ENCODE measurements around the gene VPS13D.

- TF ChIP-seq, protein P1, sequence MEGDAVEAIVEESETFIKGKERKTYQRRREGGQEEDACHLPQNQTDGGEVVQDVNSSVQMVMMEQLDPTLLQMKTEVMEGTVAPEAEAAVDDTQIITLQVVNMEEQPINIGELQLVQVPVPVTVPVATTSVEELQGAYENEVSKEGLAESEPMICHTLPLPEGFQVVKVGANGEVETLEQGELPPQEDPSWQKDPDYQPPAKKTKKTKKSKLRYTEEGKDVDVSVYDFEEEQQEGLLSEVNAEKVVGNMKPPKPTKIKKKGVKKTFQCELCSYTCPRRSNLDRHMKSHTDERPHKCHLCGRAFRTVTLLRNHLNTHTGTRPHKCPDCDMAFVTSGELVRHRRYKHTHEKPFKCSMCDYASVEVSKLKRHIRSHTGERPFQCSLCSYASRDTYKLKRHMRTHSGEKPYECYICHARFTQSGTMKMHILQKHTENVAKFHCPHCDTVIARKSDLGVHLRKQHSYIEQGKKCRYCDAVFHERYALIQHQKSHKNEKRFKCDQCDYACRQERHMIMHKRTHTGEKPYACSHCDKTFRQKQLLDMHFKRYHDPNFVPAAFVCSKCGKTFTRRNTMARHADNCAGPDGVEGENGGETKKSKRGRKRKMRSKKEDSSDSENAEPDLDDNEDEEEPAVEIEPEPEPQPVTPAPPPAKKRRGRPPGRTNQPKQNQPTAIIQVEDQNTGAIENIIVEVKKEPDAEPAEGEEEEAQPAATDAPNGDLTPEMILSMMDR (conservative IDR thresholded peaks at IDR 0.05 in 1 of 2, IDR thresholded peaks at IDR 0.05 in 1 of 2; ENCODE audit: extremely low read depth in 1 of 2, insufficient read depth in 1 of 2, low read depth in 1 of 2, low read length in 2 of 2): no peak
- no peak for TF ChIP-seq EZH2 (IDR thresholded peaks at IDR 0.05; ENCODE audit: borderline replicate concordance, low read length)
Observed at GRCh38 chr1:12424793-12425192, 195.0 kb downstream of the VPS13D start.

All from mammary epithelial cell (primary cell).